GM06990 (cell line): Measurements from ENCODE around the gene PLEKHG4.

Experiments
- DNase-seq: peaks from one replicate; pipeline ENCODE4 v3.0.0-alpha.2; 2011; ENCODE audit not compliant: insufficient read length; ENCODE audit errors: extremely low read depth
- H3K27me3 ChIP-seq: replicated peaks from 2 replicates; pipeline ENCODE4 v1.6.0; 2011; ENCODE audit warnings: low read length; ENCODE audit not compliant: control insufficient read depth, insufficient read depth
- H3K36me3 ChIP-seq: 2 replicates; pipeline ENCODE4 v1.5.1; 2011; ENCODE audit warnings: low read length; ENCODE audit not compliant: control insufficient read depth, insufficient read depth
- H3K4me3 ChIP-seq: replicated peaks from 2 replicates; pipeline ENCODE4 v1.5.1; 2011; ENCODE audit warnings: low read depth, mild to moderate bottlenecking, control low read depth, low read length
- TF ChIP-seq, protein P1 (sequence below): IDR thresholded peaks from 2 replicates; pipeline ENCODE4 v1.5.1; 2011; ENCODE audit warnings: low read length, control low read depth, mild to moderate bottlenecking, inconsistent platforms; ENCODE audit not compliant: insufficient read depth, poor library complexity, severe bottlenecking

Gene PLEKHG4

DNA sequence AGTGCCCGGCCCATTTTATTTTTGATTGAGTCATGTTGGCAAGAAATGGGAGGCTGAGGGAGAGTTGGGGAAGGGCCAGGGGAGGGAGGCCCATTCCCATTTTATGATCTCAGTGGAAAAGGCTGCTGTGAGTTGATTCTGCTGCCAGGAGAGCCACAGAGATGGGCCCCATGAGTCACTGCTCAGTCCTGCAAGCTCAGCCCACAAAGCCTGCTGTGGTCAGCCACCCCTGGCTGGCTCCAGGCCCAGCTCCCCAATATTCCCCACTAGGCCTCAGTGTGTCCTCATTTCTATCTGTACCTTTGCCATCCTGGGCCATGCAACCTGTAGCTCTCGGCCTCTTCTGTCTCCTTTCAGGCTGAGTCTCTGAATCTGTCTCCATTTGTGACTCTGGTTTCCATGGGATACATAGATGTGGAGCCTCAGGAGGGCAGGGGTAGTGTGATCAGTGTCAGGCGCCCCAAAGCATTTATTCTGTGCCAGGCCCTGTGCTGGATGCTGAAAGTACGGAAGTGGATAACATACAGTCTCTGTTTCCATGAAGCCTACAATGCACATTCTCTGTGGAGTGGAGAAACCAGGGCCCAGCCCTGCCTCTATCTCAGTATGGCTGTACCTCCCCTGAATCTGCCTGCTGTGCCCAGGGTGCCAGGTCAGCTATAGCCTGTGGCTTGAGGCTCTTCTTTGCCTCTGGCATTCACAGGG, 1.9 kb upstream of the PLEKHG4 start:
- DNase-seq = no peak
- H3K36me3 ChIP-seq = no peaks in the 10 kb centered on the region; the same call in 1 of the 2 replicates
- TF ChIP-seq, protein P1, sequence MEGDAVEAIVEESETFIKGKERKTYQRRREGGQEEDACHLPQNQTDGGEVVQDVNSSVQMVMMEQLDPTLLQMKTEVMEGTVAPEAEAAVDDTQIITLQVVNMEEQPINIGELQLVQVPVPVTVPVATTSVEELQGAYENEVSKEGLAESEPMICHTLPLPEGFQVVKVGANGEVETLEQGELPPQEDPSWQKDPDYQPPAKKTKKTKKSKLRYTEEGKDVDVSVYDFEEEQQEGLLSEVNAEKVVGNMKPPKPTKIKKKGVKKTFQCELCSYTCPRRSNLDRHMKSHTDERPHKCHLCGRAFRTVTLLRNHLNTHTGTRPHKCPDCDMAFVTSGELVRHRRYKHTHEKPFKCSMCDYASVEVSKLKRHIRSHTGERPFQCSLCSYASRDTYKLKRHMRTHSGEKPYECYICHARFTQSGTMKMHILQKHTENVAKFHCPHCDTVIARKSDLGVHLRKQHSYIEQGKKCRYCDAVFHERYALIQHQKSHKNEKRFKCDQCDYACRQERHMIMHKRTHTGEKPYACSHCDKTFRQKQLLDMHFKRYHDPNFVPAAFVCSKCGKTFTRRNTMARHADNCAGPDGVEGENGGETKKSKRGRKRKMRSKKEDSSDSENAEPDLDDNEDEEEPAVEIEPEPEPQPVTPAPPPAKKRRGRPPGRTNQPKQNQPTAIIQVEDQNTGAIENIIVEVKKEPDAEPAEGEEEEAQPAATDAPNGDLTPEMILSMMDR = no peak
- no peaks in the 10 kb centered on the region; the same call in 1 of the 2 replicates for H3K27me3 ChIP-seq
- no peak overlapping the region for H3K4me3 ChIP-seq

DNA sequence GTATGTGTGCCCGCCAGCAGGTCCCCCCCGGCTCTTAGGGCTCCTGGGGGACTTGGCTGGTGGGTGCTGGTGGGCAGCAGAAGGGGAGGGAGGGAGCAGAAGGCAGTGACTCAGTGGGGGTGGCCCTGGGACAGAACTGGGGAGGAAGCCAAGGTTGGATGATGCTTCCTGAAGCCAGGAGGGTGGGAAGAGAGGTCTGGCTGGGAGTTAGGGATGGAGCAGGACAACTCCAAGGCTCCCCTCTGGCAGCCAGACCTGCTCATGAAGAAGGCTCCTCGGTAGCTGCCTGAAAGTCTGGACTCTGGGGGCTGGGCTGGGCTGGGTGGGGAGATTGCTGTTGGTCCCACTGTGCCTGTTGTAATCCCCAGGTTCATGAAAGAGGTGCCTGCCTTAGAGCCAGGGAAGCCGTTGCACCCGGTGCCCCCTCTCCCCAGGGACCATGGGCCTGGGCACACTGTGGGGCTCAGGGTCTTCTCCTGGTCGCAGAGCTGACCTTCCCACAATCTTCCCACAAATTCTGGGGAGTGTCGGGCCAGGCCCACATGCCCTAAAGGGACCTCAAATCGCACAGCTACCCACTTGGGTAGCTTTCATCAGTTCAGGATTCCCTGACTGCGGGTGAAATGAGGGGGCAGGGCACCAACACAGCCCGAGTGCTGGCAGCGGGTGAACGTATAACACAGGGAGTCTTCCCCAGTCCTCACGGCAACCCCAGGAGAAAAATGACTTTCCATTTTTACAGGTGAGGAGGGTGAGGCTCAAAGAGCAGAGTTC, 1.1 kb upstream of the PLEKHG4 start:
- Histone ChIP-seq H3K36me3 (no peaks in the 10 kb centered on the region; the same call in 1 of the 2 replicates), H3K4me3 (peak overlapping the region; percentile 65), H3K27me3 (no peaks in the 10 kb centered on the region; the same call in 1 of the 2 replicates)
- no peak for DNase-seq
- TF ChIP-seq, protein P1 = no peak

DNA sequence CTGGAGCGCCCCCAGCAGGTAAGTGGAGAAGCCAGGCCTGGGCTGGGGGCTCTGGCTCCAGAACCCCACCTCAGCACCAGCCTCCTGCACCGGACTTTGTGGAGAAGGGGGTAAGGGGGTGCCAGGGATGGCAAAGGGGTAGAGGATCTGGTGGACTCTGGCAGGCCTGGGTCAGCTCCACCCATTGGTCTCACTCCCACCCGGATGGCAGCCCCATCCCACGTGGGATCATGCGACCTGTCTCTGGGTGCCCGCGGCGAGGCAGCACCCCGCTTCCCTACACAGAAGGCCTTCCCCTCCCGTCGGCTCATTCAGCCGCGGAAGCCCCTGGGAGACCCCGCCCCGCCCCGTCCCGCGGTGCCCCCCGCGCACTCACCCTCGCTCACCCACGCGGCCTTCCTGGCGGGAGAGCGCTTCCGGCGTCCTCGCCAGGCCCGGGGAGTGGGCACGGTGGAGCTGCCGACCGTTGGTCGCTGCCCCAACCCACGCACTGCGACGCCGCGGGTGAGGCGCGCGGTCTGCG, 498 bp upstream of the PLEKHG4 start:
- DNase-seq = no peak
- H3K36me3 ChIP-seq = no peaks in the 10 kb centered on the region; the same call in 1 of the 2 replicates
- H3K4me3 ChIP-seq = peak overlapping the region; percentile 65
- no peaks in the 10 kb centered on the region; the same call in 1 of the 2 replicates for H3K27me3 ChIP-seq
- TF ChIP-seq, protein P1 = peak; percentile 58

DNA sequence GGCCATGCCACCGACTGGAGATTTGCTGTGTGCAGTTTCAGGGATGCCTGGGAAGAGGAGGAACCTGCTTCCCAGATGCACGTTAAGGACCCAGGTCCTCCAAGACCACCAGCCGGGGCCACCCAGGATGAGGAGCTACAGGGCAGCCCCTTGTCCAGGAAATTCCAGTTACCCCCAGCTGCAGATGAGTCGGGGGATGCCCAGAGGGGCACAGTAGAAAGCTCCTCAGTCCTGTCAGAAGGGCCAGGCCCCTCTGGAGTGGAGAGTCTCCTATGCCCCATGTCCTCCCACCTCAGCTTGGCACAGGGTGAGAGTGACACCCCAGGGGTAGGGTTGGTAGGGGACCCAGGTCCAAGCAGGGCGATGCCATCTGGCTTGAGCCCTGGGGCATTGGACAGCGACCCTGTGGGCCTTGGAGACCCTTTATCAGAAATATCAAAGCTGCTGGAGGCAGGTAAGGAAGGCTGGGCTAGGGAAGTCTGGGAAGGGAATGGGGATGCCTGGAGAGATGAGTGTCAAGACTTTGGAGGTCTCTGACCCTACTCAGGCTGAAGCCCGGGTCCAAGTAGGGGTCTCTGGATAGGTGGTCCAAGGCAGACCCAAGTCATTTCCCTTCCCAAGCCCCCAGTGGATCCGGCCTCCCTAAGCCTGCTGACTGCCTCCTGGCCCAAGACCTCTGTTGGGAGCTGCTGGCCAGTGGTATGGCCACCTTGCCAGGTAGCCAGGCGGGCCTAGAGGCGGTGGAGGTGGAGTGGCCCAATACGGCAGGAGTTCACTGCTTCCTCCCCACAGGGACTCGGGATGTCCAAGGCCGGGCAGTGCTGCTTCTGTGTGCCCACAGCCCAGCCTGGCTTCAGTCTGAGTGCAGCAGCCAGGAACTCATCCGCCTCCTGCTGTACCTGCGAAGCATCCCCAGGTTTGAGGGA, 1.0 kb downstream of the PLEKHG4 start:
- H3K4me3 ChIP-seq = no peak overlapping the region
- no peaks in the 10 kb centered on the region; the same call in 1 of the 2 replicates for H3K36me3 ChIP-seq
- TF ChIP-seq, protein P1 = no peak
- no peaks in the 10 kb centered on the region; the same call in 1 of the 2 replicates for H3K27me3 ChIP-seq
- DNase-seq = no peak
